WI38 (cell line): ENCODE data around the gene TMEM240.

ENCODE experiments used
- H3K4me3 ChIP-seq: 2 replicates; pipeline ENCODE4 v1.5.1; 2011; ENCODE audit warnings: low read depth, mild to moderate bottlenecking, control low read depth, low read length
- TF ChIP-seq, protein P1 (sequence below): IDR thresholded peaks from 2 replicates; pipeline ENCODE4 v1.5.1; 2012; ENCODE audit warnings: low read depth, mild to moderate bottlenecking, control low read depth, low read length

TMEM240 gene

DNA sequence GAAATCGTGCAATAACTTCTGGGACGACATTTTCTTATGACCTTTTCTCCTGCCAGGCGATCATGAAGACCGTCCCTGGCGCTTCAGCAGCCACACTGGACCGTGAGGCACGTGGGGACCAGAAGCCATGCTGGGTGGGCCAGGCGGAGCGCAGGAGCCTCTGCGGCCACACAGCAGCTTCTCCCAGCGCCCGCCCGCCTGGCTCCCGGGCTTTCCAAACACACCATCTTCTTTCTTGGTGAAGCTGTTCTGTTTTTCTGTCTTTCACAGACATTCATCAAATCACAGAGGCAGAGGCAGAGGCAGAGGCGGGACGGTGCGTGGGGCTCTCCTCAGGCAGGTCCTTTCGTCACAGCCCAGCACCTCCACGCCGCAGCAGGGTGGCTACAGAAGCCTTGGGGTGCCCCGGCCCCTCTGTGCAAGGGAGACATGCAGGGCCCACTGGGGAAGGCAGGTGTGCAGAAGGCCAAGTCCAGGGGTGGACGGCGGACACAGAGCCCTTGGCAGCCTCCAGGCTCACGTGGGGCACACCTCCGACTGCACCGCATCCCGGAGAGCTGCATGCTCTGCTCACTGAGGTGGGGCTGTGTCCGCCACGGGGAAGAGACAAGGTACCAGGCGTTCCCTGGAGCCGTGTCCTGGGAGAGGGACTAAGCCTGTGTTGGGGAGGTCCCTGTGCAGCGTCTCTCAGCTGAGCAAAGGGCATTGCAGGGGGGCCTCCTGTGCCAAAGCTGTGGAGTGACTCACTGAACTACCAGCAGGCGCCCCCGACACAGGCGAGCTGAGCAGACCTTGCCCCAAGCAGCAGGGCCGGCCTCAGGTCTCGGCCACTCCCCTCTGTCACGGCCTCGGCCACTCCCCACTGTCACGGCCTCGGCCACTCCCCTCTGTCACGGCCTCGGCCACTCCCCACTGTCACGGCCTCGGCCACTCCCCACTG lies 2.6 kb upstream of the TMEM240 start:
- TF ChIP-seq, protein P1, sequence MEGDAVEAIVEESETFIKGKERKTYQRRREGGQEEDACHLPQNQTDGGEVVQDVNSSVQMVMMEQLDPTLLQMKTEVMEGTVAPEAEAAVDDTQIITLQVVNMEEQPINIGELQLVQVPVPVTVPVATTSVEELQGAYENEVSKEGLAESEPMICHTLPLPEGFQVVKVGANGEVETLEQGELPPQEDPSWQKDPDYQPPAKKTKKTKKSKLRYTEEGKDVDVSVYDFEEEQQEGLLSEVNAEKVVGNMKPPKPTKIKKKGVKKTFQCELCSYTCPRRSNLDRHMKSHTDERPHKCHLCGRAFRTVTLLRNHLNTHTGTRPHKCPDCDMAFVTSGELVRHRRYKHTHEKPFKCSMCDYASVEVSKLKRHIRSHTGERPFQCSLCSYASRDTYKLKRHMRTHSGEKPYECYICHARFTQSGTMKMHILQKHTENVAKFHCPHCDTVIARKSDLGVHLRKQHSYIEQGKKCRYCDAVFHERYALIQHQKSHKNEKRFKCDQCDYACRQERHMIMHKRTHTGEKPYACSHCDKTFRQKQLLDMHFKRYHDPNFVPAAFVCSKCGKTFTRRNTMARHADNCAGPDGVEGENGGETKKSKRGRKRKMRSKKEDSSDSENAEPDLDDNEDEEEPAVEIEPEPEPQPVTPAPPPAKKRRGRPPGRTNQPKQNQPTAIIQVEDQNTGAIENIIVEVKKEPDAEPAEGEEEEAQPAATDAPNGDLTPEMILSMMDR = no peak
- no peak overlapping the region for H3K4me3 ChIP-seq

DNA sequence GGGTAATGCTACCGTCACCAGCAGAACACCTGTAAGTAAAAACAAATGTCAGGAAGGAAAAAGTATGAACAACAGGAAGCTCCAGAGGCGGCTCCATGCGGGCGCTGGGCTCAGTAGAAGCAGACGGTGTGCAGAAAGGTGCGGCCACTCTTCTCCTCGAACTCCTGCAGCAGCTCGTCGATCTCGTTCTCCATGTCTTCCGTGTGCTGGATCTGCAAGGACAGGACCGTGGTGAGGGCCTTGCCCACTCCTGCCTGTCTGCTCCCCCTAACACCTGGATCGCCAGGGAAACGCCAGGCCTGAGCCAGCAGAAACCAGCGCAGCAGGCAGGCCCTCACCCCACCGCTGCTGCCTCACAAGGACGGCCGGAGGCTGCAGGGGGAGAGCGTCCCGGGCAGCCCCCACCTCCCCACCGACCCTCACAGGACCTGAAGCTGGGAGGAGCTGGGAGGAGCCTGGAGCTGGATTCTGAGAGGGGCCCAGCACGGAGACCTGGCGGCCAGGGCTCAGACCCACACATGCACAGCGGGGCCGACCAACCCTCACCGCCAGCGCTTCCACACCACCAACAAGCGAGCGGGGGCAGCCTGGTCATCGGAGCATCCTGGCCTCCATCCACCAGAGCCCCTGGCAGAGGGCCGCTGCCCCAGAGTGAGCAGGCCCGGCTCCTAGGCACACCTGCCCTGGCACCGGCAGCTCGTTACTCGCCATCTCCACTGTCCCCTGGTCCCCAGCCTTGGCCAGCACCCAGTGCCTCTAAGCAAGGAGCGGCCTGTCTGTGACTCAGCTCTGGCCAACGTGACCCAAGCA lies 1.7 kb upstream of the TMEM240 start:
- TF ChIP-seq, protein P1 = no peak
- H3K4me3 ChIP-seq = no peak overlapping the region

DNA sequence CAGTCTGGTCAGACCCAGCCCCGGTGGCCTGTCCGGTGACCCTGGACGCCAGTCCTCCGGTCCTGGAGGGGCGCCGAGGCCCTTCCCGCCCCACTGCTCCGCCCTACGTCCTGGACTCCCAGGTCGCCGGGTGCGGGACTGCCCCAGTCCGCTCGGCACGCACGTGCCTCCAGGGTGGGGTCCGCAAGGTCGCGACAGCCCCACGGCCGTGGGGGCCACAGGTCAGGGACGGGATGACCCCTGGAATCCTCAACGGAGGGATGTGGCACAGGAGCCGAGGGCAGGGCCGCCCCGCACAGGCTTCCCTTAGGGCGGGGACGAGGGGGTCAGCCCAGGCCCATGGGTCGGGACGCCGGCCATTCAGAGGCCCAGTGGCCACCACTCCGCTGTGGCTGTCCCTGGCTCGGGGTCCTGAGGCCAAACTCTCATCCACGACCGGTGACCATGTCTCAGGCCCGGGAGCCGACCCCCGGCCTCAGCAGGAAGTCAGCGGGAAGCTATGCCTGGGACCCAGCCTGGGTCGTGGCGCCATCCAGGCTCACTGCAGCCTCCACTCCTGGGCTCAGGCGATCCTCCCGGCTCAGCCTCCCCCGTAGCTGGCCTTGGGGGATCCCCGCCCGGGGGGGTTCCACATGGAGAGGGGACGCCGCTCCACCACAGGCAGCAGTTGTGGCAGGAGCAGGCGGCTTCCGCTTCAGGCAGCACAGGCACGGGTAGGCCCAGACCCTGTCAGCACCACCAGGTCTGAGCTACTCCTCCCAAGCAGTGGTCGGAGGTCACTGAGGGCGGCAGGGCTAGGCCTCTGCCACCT lies 599 bp upstream of the TMEM240 start:
- TF ChIP-seq, protein P1 = no peak
- peak overlapping the region; percentile 38 for H3K4me3 ChIP-seq

DNA sequence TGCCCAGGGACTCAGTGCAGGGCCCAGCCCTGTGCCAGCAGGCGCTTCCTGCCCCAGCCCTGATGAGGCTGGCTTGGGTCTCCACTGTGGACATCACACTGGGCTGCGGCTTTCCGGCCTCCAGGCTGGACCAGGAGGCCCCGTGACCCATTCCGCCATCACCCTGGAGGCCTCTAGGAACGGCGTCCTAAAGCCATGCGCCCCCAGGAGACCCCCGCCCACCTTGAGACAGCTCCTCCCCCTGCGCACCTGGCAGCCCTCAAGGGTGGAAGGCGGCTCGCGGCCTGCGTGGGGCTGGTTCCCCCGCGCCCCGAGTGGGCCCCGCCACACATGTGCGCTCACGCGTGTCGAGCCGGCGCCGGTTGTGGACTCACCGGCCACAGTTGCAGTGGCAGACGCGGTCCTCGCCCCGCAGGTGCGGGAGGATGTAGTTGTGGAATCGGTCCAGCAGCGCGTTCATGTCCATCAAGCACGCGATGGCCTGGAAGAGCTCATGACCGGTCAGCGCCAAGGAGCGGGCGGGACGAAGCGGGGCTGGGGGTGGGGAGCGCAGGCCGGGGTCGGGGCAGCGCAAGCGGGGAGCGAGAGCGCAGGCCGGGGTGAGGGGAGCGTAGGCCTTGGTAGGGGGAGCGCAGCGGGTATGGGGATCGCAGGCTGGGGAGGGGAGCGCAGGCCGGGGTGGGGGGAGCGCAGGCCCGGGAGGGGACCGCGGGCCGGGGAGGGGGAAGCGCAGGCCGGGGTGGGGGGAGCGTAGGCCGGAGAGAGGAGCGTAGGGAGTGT lies 924 bp downstream of the TMEM240 start:
- TF ChIP-seq, protein P1 = no peak
- H3K4me3 ChIP-seq = peak overlapping the region; percentile 62

DNA sequence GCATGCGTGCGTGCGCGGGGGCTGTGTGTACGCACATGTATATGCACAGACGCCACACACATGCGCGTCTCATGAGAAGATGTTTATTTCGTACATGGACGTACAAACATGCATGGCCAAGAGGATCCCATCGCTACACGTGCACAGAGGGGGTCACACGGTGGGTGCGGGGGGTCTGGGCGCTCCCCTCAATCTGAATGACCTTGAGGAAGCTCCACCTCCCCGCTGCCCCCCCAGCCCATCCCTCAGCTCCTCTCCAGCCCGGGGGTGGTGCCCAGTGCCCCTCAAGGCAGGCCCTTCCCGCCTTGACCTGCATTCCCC lies 1.5 kb downstream of the TMEM240 start:
- peak overlapping the region; percentile 62 for H3K4me3 ChIP-seq
- TF ChIP-seq, protein P1 = no peak

DNA sequence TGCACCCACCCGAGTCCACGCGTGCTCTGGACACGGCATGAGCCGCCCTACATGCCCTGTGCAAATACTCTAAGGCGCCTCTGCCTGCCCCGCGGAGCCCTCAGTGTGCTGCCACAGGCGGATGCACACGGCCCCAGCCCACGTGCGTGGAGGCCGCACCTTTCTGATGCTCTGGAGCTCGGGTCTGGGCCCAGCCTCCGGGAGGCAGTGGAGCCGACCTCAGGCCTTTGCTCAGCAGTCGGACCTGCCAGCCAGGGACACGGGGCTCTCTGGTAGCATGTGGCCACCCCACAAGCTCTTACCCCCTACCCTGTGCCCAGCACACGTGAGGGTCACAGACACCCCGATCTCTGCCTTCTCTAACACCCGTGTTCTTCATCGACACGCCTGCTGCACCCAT lies 2.1 kb downstream of the TMEM240 start:
- H3K4me3 ChIP-seq = no peak overlapping the region
- TF ChIP-seq, protein P1 = no peak
